ENCODE data around the gene NUDC.

The NUDC gene

GRCh38 chr1:26887125-26887524, 34.4 kb upstream of the NUDC start:
- H3K9me3 ChIP-seq (ENCODE audit: insufficient read depth, low read depth, low read length): no peaks in the 10 kb centered on the region
- peaks cover 20% of the 10 kb centered on the region for H3K4me1 ChIP-seq (ENCODE audit: insufficient read depth, low read length, poor library complexity, severe bottlenecking)
- H3K36me3 ChIP-seq (ENCODE audit: insufficient read depth, low read length): peaks cover 39% of the 10 kb centered on the region; the same call in 1 of the 2 replicates
- no peak overlapping the region for H3K4me2 ChIP-seq (ENCODE audit: low read depth, low read length, poor library complexity, severe bottlenecking)
- H3K4me3 ChIP-seq (ENCODE audit: low read length, poor library complexity, severe bottlenecking): no peak overlapping the region
- TF ChIP-seq EZH2phosphoT487 (IDR thresholded peaks at IDR 0.05; ENCODE audit: borderline replicate concordance) (no peak), CTCF (conservative IDR thresholded peaks at IDR 0.05; ENCODE audit: low read length) (peak; percentile 68)
- peaks cover 21% of the 10 kb centered on the region for H3K79me2 ChIP-seq (ENCODE audit: insufficient read depth, low read length)
- no peaks in the 10 kb centered on the region for H3F3A ChIP-seq (ENCODE audit: low read depth)
- no peak overlapping the region for H3K9ac ChIP-seq (ENCODE audit: low read depth, low read length, poor library complexity, severe bottlenecking)
- no peaks in the 10 kb centered on the region for H3K27me3 ChIP-seq (ENCODE audit: insufficient read depth, low read length, poor library complexity, severe bottlenecking)
- H4K20me1 ChIP-seq (ENCODE audit: insufficient read depth, low read length, poor library complexity, severe bottlenecking): peaks cover 15% of the 10 kb centered on the region
- H3K9me2 ChIP-seq (replicated peaks; ENCODE audit: low read depth, low read length): no peaks in the 10 kb centered on the region
- no peak overlapping the region for H2AFZ ChIP-seq (ENCODE audit: low read length)

GRCh38 chr1:26888231-26888630, 33.3 kb upstream of the NUDC start:
- Histone ChIP-seq H3K4me3 (ENCODE audit: low read length, poor library complexity, severe bottlenecking) (peak overlapping the region; percentile 86), H3K4me2 (ENCODE audit: low read depth, low read length, poor library complexity, severe bottlenecking) (peak overlapping the region; percentile 95)

GRCh38 chr1:26889551-26890466, 31.7 kb upstream of the NUDC start, which contains the start of gene GPN2:
TSS of gene GPN2 (minus strand) at chr1:26890283. CDS start at chr1:26890096, 187 bp downstream.
- Histone ChIP-seq H3K9me2 (replicated peaks; ENCODE audit: low read depth, low read length) (no peaks in the 10 kb centered on the region), H4K20me1 (ENCODE audit: insufficient read depth, low read length, poor library complexity, severe bottlenecking) (peaks cover 15% of the 10 kb centered on the region), H3F3A (ENCODE audit: low read depth) (no peaks in the 10 kb centered on the region), H3K36me3 (ENCODE audit: insufficient read depth, low read length) (peaks cover 23% of the 10 kb centered on the region; the same call in 1 of the 2 replicates), H3K4me1 (ENCODE audit: insufficient read depth, low read length, poor library complexity, severe bottlenecking) (peaks cover 20% of the 10 kb centered on the region), H3K9ac (ENCODE audit: low read depth, low read length, poor library complexity, severe bottlenecking) (peak within 1 kb of the TSS; percentile 87), H3K4me3 (ENCODE audit: low read length, poor library complexity, severe bottlenecking) (peak within 1 kb of the TSS; percentile 86), H2AFZ (ENCODE audit: low read length) (peak within 1 kb of the TSS; percentile 96), H3K4me2 (ENCODE audit: low read depth, low read length, poor library complexity, severe bottlenecking) (peak within 1 kb of the TSS; percentile 95), H3K9me3 (ENCODE audit: insufficient read depth, low read depth, low read length) (no peaks in the 10 kb centered on the region), H3K27me3 (ENCODE audit: insufficient read depth, low read length, poor library complexity, severe bottlenecking) (no peaks in the 10 kb centered on the region), H3K79me2 (ENCODE audit: insufficient read depth, low read length) (peaks cover 24% of the 10 kb centered on the region)
- TF ChIP-seq EZH2phosphoT487 (IDR thresholded peaks at IDR 0.05; ENCODE audit: borderline replicate concordance): no peak
- no peak for TF ChIP-seq CTCF (conservative IDR thresholded peaks at IDR 0.05; ENCODE audit: low read length)

More at GRCh38 chr1:26888231-26888630, 33.3 kb upstream of the NUDC start:
- Histone ChIP-seq H3K9ac (ENCODE audit: low read depth, low read length, poor library complexity, severe bottlenecking) (peak overlapping the region; percentile 35), H3K9me2 (replicated peaks; ENCODE audit: low read depth, low read length) (no peaks in the 10 kb centered on the region), H3K9me3 (ENCODE audit: insufficient read depth, low read depth, low read length) (no peaks in the 10 kb centered on the region), H3K36me3 (ENCODE audit: insufficient read depth, low read length) (peaks cover 34% of the 10 kb centered on the region; the same call in 1 of the 2 replicates), H3K27me3 (ENCODE audit: insufficient read depth, low read length, poor library complexity, severe bottlenecking) (no peaks in the 10 kb centered on the region), H3K4me1 (ENCODE audit: insufficient read depth, low read length, poor library complexity, severe bottlenecking) (peaks cover 20% of the 10 kb centered on the region), H4K20me1 (ENCODE audit: insufficient read depth, low read length, poor library complexity, severe bottlenecking) (peaks cover 15% of the 10 kb centered on the region), H2AFZ (ENCODE audit: low read length) (no peak overlapping the region), H3K79me2 (ENCODE audit: insufficient read depth, low read length) (peaks cover 21% of the 10 kb centered on the region), H3F3A (ENCODE audit: low read depth) (no peaks in the 10 kb centered on the region)
- no peak for TF ChIP-seq CTCF (conservative IDR thresholded peaks at IDR 0.05; ENCODE audit: low read length)
